ENCODE measurements around the gene SULT1C4. TPM values are rescaled to one million over a fixed set of nuclear protein-coding genes. Genes with fewer than 3 reads are reported as not detected.
A peak's percentile ranks its signal among the peaks of the same experiment; 100 is the strongest.

Gene SULT1C4
- total and polyA plus RNA-seq, 2 experiments from 2014 or later, result 0.87 to 2.1 TPM

- TF ChIP-seq ETS1 (IDR thresholded peaks at IDR 0.05), result no peak
- TF ChIP-seq POLR2AphosphoS5 (IDR thresholded peaks at IDR 0.05; ENCODE audit: low read depth), result no peak
- no peak for TF ChIP-seq REST (IDR thresholded peaks at IDR 0.05; ENCODE audit: unreplicated experiment)
- TF ChIP-seq CREB1 (CRISPR knock-in tag; IDR thresholded peaks at IDR 0.05; ENCODE audit: low read depth), result no peak
- TF ChIP-seq ZNF114 (CRISPR knock-in tag; IDR thresholded peaks at IDR 0.05), result no peak
- TF ChIP-seq NANOG (IDR thresholded peaks at IDR 0.05; ENCODE audit: borderline replicate concordance), result no peak
- no peak for TF ChIP-seq CTCF (conservative IDR thresholded peaks at IDR 0.05; ENCODE audit: low read depth in 2 of 2)
- TF ChIP-seq STAT1 (IDR thresholded peaks at IDR 0.05; ENCODE audit: unreplicated experiment), result no peak
These were observed 30.0 kb upstream of the SULT1C4 start (continued) for GRCh38 chr2:108347786-108348185.

GRCh38 chr2:108348816-108349570, 28.8 kb upstream of the SULT1C4 start:
- Mint-ChIP-seq H3K27ac (no peak overlapping the region), H3K9me3 (no peaks in the 10 kb centered on the region), H3K4me3 (no peak overlapping the region), H3K27me3 (ENCODE audit: insufficient read depth, low read depth, poor library complexity) (no peaks in the 10 kb centered on the region), H3K4me1 (no peaks in the 10 kb centered on the region; the same call in 2 of the 3 replicates), H3K36me3 (ENCODE audit: low read depth) (no peaks in the 10 kb centered on the region)
- DNase-seq (ENCODE audit: low spot score), result no peak
- no peak for ATAC-seq
- H2AFZ ChIP-seq, result peak overlapping the region; percentile 35; the same call in 1 of the 2 replicates
- no peaks in the 10 kb centered on the region; the same call in 1 of the 2 replicates for H3K4me1 ChIP-seq (ENCODE audit: insufficient read depth)
- H3K27me3 ChIP-seq (ENCODE audit: insufficient read depth), result no peaks in the 10 kb centered on the region
- no peak overlapping the region for H3K4me3 ChIP-seq
- no peaks in the 10 kb centered on the region for H3K36me3 ChIP-seq (ENCODE audit: insufficient read depth)
- no peaks in the 10 kb centered on the region for H3F3A ChIP-seq (replicated peaks; ENCODE audit: low read depth)
- no peaks in the 10 kb centered on the region for H3K79me2 ChIP-seq (replicated peaks; ENCODE audit: insufficient read depth)
- H3K27ac ChIP-seq (ENCODE audit: low read depth), result no peak overlapping the region
- no peaks in the 10 kb centered on the region for H4K20me1 ChIP-seq (replicated peaks; ENCODE audit: insufficient read depth)
- peaks cover 12% of the 10 kb centered on the region; the same call in 1 of the 2 replicates for H3K9me2 ChIP-seq (ENCODE audit: insufficient read depth)
- H3K4me2 ChIP-seq, result no peak overlapping the region
- TF ChIP-seq CTCF (conservative IDR thresholded peaks at IDR 0.05; ENCODE audit: low read depth in 2 of 2) (no peak), ZNF114 (CRISPR knock-in tag; IDR thresholded peaks at IDR 0.05) (no peak)

Measured in GM23338 (cell line).